PC-3 (cell line): Measurements from ENCODE around the gene RILPL2.
"Not testable (repeated sequence)": the region's sequence is repeated elsewhere in the genome, so short reads cannot be mapped to it uniquely, and the experiment has no call there.

Experiments used
- EZH2phosphoT487 ChIP-seq: fragments of 300-600 bp; sonication (generic); IDR thresholded peaks from 2 replicates; pipeline ENCODE4 v1.6.1; 2018; ENCODE audit warnings: mild to moderate bottlenecking, antibody characterized with exemption, low read length, borderline replicate concordance
- TF ChIP-seq, protein P1 (sequence below): fragments of 300-600 bp; sonication (generic); conservative IDR thresholded peaks from 2 replicates; pipeline ENCODE4 v1.5.1; 2017; ENCODE audit warnings: antibody characterized with exemption, low read depth, mild to moderate bottlenecking, low read length

DNA sequence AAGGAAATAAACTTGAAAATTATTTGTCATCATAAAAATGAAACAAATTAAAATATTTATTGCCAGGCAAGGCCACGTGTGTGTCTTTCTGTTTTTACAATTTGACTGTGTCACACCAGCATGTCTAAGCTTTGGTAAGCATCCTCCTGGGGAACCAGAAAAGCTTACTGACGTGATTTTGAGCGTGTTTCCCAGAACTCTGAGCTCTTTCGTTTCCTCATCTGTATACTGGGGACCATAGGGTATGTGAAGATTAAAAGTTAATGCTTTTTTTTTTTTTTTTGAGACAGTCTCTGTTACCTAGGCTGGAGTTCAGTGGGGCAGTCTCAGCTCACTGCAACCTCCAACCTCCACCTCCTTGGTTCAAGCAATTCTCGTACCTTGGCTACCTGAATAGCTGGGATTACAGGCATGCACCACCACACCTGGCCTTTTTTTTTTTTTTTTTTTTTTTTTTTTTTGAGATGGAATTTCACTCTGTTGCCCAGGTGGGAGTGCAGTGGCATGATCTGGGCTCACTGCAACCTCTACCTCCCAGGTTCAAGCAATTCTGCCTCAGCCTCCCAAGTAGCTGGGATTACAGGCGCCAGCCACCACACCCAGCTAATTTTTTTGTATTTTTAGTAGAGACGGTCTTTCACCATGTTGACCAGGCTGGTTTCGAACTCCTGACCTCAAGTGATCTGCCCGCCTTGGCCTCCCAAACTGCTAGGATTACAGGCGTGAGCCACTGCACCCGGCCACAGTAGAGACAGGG, 27.0 kb downstream of the RILPL2 start:
- TF ChIP-seq, protein P1, sequence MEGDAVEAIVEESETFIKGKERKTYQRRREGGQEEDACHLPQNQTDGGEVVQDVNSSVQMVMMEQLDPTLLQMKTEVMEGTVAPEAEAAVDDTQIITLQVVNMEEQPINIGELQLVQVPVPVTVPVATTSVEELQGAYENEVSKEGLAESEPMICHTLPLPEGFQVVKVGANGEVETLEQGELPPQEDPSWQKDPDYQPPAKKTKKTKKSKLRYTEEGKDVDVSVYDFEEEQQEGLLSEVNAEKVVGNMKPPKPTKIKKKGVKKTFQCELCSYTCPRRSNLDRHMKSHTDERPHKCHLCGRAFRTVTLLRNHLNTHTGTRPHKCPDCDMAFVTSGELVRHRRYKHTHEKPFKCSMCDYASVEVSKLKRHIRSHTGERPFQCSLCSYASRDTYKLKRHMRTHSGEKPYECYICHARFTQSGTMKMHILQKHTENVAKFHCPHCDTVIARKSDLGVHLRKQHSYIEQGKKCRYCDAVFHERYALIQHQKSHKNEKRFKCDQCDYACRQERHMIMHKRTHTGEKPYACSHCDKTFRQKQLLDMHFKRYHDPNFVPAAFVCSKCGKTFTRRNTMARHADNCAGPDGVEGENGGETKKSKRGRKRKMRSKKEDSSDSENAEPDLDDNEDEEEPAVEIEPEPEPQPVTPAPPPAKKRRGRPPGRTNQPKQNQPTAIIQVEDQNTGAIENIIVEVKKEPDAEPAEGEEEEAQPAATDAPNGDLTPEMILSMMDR = not testable (repeated sequence)
- not testable (repeated sequence) for TF ChIP-seq EZH2phosphoT487
